Thoracic aorta (tissue), 2 donors: ENCODE data around the gene EDIL3. TPM values are rescaled to one million over a fixed set of nuclear protein-coding genes. Genes with fewer than 3 reads are reported as not detected.
A peak's percentile ranks its signal among the peaks of the same experiment; 100 is the strongest.

Experiments used
- ATAC-seq: fragments of 150-250 bp; one replicate; pipeline ENCODE4 v1.8.0; 2017; ENCODE audit warnings: low read depth; ENCODE audit not compliant: insufficient number of reproducible peaks, low FRiP score
- DNase-seq: peaks from one replicate; pipeline ENCODE4 v3.0.0-alpha.2; 2020; ENCODE audit warnings: low spot score
- H3K27ac ChIP-seq, 2 donors: fragments of 200-600 bp; sonication (generic); 1 replicate in 1 of 2; 2 replicates in 1 of 2; pipeline ENCODE4 v1.5.1; 2016; ENCODE audit warnings: mild to moderate bottlenecking in 2 of 2, moderate library complexity in 2 of 2
- H3K27me3 ChIP-seq: fragments of 200-600 bp; sonication (generic); replicated peaks from 2 replicates; pipeline ENCODE4 v1.6.0; 2016; ENCODE audit warnings: mild to moderate bottlenecking; ENCODE audit not compliant: insufficient read depth
- H3K36me3 ChIP-seq: fragments of 200-600 bp; sonication (generic); one replicate; pipeline ENCODE4 v1.5.1; 2016
- H3K4me1 ChIP-seq, 2 donors: fragments of 200-600 bp; sonication (generic); 1 replicate in 1 of 2; 2 replicates in 1 of 2; pipeline versions ENCODE4 v1.5.1 to v1.6.0; 2016; ENCODE audit warnings: low read depth in 2 of 2, mild to moderate bottlenecking in 1 of 2; ENCODE audit not compliant: control insufficient read depth in 1 of 2
- H3K4me3 ChIP-seq: fragments of 200-600 bp; sonication (generic); 2 replicates; pipeline ENCODE4 v1.5.1; 2016; ENCODE audit warnings: mild to moderate bottlenecking
- H3K9me3 ChIP-seq: fragments of 200-600 bp; sonication (generic); 2 replicates; pipeline ENCODE4 v1.5.1; 2016
- CTCF ChIP-seq: fragments of 200-600 bp; sonication (generic); IDR thresholded peaks from one replicate; pipeline ENCODE4 v1.5.1; 2019; ENCODE audit warnings: antibody characterized with exemption
- total RNA-seq, 2 donors: library from RNA; depleted of rRNA; stranded (reverse); fragments of >200 nt; gene quantifications; one replicate each; pipeline versions ENCODE4 v1.1.0 to v1.2.3, GENCODE V29; 2016

The EDIL3 gene
- total RNA-seq, 2 donors from 2014 or later = 157 to 170 TPM

- H3K4me1 ChIP-seq = peaks cover 20 to 24% of the 10 kb centered on the region in 2 donors
- ATAC-seq (no peak), DNase-seq (no peak)
- no peak for TF ChIP-seq CTCF
- H3K27ac ChIP-seq = peak overlapping the region in 1 of 2 donors; percentile 34
- H3K36me3 ChIP-seq = no peaks in the 10 kb centered on the region
- no peaks in the 10 kb centered on the region for H3K27me3 ChIP-seq
- no peak overlapping the region for H3K4me3 ChIP-seq
- no peaks in the 10 kb centered on the region for H3K9me3 ChIP-seq
Observed at GRCh38 chr5:83957188-83957587, 427.5 kb downstream of the EDIL3 start.

- no peak for TF ChIP-seq CTCF
- peaks cover 20 to 24% of the 10 kb centered on the region in 2 donors for H3K4me1 ChIP-seq
- DNase-seq = no peak
- no peaks in the 10 kb centered on the region for H3K9me3 ChIP-seq
- H3K4me3 ChIP-seq = peak overlapping the region; percentile 3
- peak overlapping the region in 1 of 2 donors; percentile 57 for H3K27ac ChIP-seq
- ATAC-seq = no peak
- H3K36me3 ChIP-seq = no peaks in the 10 kb centered on the region
- H3K27me3 ChIP-seq = no peaks in the 10 kb centered on the region
Observed at GRCh38 chr5:83956386-83956785, 428.3 kb downstream of the EDIL3 start.

GRCh38 chr5:83955916-83956315 lies 428.8 kb downstream of the EDIL3 start:
- no peak for DNase-seq
- Histone ChIP-seq H3K36me3 (no peaks in the 10 kb centered on the region), H3K27ac (peak overlapping the region in 1 of 2 donors; percentile 57), H3K9me3 (no peaks in the 10 kb centered on the region), H3K4me3 (peak overlapping the region; percentile 3), H3K4me1 (peaks cover 20 to 24% of the 10 kb centered on the region in 2 donors), H3K27me3 (no peaks in the 10 kb centered on the region)
- no peak for TF ChIP-seq CTCF
- ATAC-seq = no peak

GRCh38 chr5:83947763-83948162 lies 436.9 kb downstream of the EDIL3 start:
- no peaks in the 10 kb centered on the region for H3K27me3 ChIP-seq
- no peak overlapping the region for H3K27ac ChIP-seq
- ATAC-seq = no peak
- no peaks in the 10 kb centered on the region for H3K36me3 ChIP-seq
- TF ChIP-seq CTCF = no peak
- no peak for DNase-seq
- H3K9me3 ChIP-seq = no peaks in the 10 kb centered on the region
- no peaks in the 10 kb centered on the region for H3K4me1 ChIP-seq
- H3K4me3 ChIP-seq = no peak overlapping the region

- DNase-seq = no peak
Observed at GRCh38 chr5:83946516-83946915, 438.2 kb downstream of the EDIL3 start.

More at GRCh38 chr5:83946516-83946915, 438.2 kb downstream of the EDIL3 start:
- Histone ChIP-seq H3K4me1 (no peaks in the 10 kb centered on the region), H3K4me3 (no peak overlapping the region), H3K27ac (no peak overlapping the region), H3K9me3 (no peaks in the 10 kb centered on the region), H3K36me3 (no peaks in the 10 kb centered on the region), H3K27me3 (no peaks in the 10 kb centered on the region)
- TF ChIP-seq CTCF = no peak
- ATAC-seq = no peak
